HG02884 (cell line): ENCODE measurements around the gene GABBR2.

Source experiments
- ATAC-seq: cut with Tn5 transposase; IDR thresholded peaks from one replicate; pipeline ENCODE4 v1.9.1; 2021; ENCODE audit warnings: mild to moderate bottlenecking, moderate library complexity; ENCODE audit not compliant: unreplicated experiment

Gene GABBR2

DNA sequence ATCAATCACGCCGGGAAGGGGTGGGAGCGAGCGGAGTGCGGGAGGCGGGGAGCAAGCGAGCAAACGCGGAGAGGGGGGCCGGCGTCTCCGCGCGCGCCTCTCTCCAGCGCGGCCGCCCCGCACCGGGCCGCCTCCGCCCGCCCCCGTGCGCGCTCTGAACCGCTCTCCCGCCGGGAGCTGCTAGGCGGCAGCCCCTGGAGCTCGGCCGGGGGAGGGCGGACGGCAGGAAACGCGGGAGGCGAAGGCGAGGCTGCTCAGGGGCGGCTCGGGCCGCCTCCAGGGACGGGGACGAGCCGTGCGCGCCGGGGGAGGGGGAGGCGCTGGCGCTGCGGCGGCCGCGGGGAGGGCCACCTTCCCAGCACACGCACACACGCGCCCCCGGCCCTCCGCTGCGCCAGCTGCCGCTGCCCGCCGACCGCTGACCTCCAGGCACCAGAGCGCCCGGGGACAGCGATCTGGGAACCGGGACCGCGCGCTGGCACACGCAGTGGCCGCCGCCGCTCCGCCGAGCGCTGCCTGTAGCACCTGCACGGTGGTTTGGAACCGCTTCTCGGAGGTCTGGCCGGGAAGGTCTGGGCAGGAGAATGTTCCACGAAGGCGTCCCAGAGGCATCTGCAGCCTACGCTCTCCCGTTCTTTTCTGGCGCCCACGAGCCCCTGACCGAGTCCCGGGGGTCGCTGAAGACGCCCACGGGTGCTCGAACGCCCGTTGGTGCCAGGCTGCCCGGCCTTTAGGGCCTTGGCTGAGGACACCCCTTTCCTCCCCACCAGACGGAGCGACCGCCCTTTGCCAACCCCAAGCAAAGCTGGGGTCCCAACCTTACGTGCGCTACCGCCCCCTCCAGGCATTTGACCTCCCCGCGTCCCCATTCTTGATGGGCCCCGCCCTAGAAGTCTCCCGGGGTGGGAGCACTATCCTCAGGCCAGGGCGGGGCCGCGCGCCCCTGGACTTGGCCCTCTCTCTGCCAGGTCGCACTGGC, at the start of gene GABBR2:
Gene GABBR2, minus strand, starts transcription at position 3 of the 979 bp plus-strand sequence. CDS start 198 bp downstream, outside the sequence.
- no peak for ATAC-seq

DNA sequence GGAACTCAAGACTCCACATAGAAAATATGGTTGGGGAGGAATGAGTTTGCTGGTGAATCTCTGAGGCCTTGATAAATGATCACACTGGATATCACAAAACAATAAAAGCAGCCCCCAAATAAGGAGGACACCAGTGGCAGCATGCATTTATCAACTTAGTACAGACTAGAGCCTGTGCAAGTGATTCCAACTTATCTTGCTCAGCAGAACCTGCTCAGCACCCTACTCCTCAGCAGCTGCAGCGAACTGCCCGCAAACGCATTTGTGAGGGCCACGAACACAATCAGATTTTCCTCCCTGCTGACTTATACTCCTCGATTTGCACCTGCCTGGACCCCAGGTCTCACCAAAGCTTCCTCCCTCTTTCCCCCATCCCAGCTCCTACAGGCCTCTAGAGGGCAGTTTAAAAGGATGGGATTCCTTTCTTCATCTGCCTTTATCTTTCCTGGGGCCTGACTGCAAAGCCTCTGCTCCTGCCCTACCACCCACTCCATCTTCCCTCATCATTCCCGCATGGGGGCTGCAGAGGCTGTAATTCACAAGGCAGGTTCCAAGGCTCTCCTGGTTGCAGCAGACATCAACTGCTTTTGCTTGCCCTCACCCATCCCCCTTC, 46.4 kb upstream of the GABBR2 start:
- no peak for ATAC-seq

DNA sequence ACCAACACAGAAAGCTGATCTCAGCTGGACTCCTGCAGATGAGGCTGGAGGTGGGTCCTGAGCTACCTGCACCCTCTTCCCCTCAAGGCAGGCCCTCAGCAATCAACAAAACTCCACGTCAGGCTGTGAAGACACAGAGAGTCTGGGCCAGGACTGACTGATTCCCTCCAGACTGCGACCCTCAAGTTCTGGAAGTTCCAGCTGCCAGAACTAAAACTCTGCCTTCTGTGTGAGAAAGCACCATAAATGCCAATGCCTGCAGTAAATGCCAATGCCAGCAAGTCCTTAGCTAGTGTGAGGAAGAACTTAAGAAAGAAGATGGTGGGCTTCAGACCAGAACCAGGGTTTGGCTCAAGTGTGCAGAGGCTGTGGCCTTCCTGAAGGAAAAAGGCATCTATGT, 42.5 kb upstream of the GABBR2 start:
- ATAC-seq = no peak

DNA sequence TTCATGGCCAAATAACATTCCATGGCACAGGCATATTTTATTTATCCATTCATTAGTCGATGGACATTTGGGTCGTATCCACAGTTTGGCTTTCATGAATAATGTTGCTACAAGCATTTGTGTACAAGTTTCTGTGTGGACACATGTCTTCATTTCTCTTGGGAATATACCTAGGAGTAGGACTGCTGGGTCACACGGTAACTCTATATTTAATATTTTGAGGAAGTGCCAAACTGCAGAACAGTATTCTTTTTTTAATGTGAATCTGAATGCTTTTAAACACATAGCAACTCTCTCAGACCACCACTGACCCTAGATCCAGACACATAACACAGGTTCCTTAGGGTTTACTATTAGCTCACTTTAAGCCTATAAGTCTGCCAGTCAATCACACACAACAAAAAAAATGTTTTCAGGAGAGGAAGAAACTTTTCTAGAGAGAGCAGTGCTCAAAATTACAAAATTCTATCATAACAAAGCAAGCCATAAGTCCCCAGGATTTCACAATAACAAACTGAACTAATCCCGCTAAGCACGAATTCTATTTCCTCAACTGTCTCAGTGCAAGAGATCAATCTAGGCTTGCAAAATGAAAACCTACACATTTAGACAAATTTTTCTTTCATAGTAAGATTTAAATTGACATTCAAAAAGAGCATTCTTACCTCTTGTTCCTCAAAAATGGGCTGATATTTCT, 41.8 kb upstream of the GABBR2 start:
- no peak for ATAC-seq

DNA sequence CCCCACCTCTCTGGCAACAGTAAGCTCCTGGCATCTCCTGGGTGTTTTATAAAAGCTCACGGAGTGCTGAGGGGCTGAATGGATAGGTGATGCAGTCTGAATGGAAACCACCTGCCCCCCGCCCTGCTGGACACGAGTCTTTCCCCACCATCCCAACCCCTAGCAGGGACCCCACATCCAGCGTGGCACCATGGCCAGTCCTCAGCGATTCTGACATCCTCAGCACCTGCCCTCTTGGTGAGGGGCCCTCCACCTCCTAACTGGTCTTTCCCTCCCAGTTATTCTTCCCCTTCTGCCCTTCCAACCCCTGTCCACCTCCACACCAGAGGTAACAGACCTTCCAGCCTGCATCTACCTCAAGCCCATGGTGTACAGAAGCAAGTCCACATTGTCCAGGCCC, 38.7 kb upstream of the GABBR2 start:
- no peak for ATAC-seq

DNA sequence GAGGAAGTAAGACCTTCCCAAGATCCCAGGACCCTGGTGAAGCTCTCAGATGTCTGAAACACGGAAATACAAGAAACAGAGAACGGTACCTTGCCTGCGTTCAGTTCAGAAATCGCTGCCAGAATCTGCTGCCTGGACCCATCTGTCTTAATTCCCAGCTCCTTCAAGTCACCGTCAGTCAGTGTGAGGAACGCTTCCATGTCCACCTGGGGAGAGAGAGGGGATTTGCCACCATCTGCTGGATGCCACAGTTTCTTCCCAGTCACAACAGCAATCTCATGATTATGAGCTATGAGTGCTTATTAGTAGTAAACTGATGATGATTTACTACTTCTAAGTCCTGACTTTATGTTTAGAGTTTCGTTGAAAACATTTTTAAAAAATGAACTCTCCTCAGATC, 36.7 kb upstream of the GABBR2 start:
- ATAC-seq = no peak

DNA sequence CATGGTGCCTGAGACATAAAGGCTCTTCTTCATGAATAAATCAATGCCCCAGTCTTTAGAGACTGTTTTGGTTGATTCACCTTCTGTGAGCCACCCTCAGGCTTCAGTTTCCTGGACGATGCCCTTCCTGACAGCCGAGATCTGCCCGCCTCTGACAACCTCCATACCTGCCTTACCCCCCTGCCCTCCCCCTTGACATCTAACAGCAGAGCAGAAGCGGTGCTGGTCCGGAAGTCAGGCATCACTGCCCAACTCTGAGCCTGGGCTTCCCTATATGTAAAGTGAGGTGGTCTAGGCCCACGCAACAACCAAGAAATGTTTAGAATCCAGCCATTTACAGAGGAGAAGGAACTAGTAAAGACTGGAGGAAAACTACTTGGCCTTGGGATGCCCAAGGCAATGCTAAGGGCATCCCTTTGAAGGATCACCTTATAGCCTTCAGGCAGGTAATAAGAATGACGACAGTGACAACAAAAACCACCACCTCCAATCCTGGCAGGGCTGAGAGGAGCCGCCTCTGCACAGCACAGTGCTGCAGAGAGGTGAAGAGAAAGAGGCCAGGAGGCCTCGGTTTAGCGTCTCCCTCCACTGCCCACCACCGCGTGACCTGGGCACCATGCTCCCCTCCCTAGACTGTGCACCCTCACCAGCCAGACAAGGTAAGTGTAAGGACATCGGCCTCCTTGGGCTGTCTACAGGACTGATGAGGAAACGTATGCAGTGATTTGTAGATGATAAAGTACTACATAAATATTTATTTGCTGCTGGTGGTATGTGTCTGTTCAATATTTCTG, 35.3 kb upstream of the GABBR2 start:
- no peak for ATAC-seq

DNA sequence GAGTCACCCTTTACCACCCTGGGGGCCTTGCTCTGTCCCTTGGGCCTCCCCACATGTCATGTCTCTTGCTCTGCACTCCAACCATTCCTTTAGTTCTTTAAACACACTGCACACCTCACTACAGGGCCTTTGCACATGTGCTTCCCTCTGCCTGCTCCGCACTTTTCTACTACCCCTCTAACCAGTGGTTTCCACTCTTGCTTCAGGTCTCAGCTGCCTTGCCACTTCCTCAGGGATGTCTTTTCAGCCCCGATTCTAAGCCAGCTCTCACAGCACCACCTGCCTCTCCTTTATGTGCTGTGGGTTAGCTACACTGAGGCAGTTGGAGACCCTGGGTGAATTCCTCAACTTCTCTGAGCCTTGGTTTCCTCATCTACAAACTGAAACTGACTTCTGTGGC, 34.6 kb upstream of the GABBR2 start:
- ATAC-seq = no peak

DNA sequence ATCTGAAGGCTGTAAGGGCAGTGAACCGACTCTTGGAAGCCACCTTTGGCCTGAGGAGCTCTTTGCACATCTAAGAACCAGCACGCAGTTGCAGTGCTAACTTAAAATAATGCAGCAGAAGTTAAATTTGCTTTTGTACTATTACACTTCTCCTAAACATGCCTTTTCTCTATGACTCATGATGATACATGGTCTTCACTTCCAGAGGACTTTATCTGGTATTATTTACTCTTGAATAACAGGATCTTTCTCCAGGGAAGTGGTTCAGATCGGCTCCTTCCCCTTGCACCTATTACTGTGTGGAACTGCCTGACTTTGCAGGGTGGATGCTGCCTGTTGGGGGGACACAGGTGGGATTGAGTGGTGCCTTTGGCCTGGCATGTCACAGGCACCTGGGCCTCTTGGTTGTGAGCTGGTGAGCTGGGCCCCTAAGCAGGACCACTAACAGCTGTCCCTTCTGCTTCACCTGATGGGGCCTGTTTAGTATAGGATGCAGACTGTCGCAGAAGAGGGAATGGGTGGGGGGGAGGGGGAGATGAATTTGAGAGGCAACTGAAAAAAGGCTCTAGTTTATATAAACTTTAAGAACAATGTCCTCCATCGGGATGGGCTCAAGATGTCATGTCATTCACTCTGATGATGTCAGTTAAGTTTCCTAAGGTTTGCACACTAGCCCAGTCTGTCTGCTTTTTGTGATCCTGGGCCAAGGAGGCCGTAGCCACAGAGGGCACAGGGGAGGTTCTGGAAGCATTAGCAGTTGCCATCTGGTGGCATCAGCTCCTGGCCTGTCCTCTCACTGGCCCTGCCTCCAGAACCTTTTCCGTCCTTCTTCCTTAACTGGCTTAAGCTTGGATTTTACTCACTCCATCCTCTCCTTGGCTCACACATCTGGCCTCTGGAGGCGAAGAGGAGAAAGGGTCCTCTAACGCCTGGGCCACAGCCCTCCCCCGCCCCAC, 33.9 kb upstream of the GABBR2 start:
- ATAC-seq = no peak

DNA sequence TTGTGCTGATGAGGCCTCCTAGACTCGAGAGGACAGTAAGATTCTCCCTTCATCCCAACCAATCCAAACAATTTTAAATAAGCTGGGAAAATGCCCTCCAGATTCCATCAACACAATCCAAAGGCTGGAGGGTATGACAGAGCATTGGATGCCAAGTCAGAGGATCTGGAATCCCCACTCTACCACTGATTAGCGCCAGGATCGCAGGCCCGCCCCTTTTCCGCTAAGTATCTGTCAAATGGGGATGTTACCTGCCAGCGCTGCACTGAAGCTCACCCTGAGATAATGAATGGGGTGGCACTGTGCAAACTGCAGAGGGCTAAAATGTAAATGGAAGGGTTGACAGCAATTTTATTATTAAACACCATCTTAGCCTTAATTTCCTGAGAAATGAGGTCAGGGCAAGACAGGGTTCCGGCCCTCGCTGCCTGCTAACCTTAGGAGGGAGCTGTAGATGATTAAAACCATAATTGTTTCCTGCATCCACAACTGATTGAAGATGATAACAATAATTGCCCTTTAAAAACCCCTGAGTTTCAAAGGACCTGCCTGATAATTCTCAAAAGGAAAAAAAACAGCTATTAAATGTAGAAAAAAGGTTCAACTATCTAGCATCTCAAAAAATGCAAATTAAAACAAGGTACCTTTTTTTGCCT, 31.6 kb upstream of the GABBR2 start:
- no peak for ATAC-seq

DNA sequence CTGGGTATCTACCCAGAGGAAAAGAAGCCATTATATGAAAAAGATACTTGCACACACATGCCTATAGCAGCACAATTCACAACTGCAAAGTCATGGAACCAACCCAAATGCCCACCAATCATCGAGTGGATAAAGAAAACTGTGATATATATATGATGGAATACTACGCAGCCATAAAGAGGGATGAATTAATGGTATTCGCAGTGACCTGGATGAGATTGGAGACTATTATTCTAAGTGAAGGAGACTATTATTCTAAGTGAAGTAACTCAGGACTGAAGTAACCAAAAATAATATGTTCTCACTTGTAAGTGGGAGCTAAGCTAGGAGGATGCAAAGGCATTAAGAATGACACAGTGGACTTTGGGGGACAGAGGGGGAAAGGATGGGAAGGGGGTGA, 30.0 kb upstream of the GABBR2 start:
- ATAC-seq = no peak

DNA sequence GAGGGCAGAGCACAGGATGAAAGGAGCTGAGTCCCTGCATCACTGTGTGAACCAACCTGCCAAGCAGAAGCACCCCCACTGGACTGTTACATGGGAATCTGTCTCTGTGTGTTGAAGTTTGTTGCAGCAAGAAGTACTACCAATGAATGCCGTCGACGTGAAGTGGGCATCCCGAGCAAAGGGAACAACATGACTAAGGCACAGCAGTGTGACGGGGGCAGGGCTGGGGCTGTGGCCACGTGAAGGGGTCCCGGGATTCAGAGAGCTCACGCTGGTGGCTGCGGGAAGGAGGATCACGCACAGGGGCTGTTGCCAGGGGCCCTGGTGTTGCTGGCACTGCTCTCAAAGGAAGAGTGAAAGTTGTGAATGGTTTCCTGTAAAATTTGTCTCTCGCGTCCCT, 27.5 kb upstream of the GABBR2 start:
- no peak for ATAC-seq

DNA sequence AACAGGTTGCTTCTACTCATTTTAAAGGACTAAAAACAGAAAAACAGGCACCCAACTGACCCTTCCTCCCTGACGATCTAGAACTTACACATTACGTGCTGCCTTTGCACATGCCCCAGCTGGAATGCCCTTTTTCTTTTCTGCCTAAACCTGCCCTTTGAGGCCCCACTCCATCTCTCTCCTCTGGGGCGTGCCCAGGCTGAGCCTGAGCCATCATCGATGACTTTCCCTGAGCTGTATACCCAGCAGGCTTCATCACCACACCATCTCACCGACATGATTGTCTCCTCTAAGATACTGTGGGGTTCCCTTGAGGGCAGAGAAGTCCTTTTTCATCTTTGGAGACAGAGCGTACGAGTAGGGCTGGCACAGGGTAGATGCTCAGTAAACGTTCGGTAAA, 24.1 kb upstream of the GABBR2 start:
- ATAC-seq = no peak

DNA sequence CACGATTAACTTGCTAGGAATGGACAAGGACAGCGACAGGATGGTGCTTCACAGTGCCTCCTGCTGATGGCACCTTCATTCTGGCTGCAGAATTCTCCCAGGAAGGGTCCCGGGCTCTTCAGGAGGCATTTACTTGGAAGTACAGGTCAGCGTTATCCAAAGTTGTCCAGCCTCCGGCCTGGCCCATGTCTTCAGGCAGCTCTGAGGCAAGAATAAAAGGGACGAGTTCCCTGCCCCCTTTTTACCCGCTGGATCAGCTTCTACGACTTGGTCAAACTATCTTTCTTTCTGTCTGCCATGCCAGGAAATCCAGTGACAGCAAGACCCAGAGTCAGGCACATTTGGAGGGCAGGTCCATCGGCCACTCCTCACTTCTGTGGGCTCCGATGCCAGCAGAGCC, 23.4 kb upstream of the GABBR2 start:
- ATAC-seq = no peak

DNA sequence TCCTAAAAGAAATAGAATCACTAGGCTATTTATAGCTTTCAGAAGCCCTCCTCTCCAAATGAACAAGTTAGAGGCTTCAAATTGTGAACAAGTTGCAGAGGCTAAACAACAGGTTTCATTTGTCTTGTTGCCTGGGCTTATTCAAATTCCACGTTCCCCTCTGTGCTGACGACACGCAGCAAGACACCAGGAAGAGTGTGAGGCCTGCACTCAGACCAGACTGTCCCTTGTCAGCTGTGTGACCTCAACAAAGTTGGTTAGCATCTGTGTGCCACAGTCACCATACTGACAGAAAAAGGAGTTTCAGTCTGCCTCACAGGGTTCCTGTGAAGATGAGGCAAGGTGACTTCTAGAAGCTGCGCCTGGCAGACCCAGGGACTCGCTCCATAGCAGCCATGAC, 22.1 kb upstream of the GABBR2 start:
- ATAC-seq = no peak

DNA sequence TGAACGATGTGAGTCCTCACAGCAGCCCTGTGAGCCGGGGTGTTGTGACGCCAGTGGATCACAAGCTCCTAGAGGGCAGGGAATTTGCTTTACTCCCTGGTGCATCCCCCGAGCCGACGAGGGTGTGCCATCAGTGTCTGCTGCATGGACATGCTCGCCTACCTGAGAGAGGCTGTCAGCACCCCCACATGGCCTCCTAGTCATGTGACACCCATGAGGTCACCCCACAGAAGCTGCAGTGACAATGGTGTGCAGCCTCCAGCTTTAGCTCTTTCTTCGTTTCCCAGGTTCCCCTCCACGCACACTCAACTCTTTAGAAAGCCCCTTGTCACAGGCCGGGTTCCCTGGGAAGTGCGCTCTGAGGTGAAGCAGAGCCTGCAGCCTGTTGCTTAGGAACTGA, 19.8 kb upstream of the GABBR2 start:
- no peak for ATAC-seq

DNA sequence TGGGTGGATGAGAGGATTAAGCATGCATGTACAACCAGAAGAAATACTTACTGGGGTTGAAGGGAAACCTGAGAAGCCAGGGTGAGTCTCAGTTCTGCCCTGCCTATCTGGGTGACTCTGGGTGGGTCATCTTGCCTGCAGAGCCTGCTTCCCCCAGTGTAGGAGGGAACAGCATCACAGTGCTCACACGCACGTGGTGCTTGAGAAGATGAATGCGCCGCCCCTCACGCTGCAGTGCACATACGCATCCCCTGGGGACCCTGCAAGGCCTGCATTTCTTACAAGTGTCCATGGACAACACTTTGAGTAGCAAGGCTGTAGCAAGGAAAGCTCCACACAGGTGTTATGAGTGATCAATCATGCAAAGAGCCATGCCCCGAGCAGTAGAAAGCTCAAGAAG, 18.7 kb upstream of the GABBR2 start:
- no peak for ATAC-seq

DNA sequence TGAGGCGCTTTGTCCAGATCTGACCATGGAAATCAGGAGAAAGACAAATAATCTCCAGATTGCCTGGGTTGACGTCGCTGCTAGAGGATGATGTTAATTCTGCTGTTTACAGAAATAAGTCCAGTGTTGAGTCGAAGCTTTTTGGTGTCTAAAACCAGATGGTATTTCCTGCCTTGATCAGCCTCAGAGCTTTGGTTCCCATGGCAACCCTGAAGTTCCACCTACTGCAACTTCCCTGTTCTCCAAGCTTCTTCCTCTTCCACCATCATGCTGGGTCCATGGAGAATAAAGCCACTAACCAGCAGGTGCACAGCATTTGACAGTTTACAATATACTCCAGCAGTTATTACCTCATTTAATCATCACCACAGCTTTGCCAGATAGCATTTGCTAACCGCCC, 18.0 kb upstream of the GABBR2 start:
- ATAC-seq = no peak

DNA sequence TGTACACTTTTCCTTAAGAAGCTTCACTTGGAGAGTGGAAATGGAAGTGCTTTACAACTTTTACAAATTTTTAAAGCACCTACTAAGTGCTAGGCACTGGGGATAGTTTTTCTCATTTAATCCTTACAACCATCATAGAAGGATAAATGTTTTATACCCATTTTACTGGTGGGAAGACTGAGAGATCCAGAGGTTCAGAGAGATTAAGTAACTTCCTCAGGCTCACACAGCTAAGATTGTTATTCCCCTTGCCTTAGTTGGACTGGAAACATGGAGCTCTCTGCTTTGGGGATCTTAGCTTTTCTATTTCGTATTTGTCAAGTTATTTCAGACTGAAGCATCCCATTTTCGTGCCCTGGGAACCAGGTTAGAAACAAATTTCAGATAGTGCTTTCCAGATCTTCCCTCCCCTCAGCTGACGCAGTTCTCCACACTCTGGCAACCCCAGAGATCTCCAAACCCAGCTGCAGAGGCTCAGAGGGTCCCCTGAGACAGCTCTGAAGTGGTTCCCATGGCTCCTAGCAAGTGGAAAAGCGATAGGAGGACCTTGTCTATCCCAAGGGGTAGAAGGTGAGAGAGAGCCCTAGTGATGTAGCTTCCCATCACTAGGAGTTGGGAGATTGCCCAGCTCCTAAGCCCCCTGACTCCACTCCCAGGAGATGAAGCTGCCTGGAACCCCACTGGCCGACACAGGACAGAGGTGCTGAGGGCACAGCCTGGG, 16.2 kb upstream of the GABBR2 start:
- no peak for ATAC-seq
